HG02763 (cell line): ENCODE measurements around the gene ARMC8.
A peak's percentile ranks its signal among the peaks of the same experiment; 100 is the strongest.
"Not testable (repeated sequence)": the region's sequence is repeated elsewhere in the genome, so short reads cannot be mapped to it uniquely, and the experiment has no call there.

Experiments used
- ATAC-seq: cut with Tn5 transposase; IDR thresholded peaks from one replicate; pipeline ENCODE4 v1.9.1; 2021; ENCODE audit warnings: mild to moderate bottlenecking, moderate library complexity; ENCODE audit not compliant: unreplicated experiment

ARMC8 gene, protein sequence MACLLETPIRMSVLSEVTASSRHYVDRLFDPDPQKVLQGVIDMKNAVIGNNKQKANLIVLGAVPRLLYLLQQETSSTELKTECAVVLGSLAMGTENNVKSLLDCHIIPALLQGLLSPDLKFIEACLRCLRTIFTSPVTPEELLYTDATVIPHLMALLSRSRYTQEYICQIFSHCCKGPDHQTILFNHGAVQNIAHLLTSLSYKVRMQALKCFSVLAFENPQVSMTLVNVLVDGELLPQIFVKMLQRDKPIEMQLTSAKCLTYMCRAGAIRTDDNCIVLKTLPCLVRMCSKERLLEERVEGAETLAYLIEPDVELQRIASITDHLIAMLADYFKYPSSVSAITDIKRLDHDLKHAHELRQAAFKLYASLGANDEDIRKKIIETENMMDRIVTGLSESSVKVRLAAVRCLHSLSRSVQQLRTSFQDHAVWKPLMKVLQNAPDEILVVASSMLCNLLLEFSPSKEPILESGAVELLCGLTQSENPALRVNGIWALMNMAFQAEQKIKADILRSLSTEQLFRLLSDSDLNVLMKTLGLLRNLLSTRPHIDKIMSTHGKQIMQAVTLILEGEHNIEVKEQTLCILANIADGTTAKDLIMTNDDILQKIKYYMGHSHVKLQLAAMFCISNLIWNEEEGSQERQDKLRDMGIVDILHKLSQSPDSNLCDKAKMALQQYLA

DNA sequence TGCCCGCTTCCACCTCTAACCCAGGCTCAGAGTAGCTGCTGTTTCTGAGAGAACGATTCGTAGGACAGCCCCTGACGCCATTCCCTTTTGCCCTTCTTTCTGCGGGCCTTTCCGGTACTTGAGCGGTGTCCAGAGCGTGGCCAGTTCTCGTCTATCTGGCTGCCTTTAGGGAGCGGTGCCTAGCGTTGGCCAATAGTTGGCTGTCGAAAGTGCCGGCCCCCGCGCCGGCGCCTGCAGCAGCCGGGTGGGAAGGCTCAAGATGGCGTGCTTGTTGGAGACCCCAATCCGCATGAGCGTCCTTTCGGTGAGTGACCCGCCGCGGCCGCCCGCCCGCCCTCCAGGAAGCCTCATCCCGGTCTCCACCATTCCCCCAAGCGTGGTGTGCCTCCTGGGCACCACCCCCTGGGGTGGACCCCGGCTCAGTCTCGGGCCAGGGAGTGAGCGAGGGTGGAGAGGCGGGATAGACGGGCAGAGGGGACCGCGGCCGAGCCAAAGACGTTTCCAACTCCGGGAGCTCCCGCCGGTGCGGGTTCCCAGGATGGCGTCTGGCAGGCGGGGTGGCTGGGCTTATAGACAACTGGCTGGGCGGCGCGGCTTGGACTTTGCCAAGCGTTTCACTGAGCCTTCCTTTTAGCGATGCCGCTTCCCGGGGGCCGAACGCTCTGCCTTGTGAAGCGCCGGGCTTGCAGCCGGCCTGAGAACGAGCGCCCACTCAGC, at the start of gene ARMC8:
Gene ARMC8 (plus strand): TSS at position 6 of the 717 bp plus-strand sequence. CDS start 254 bp downstream, at position 260.
- ATAC-seq = peak; percentile 57

DNA sequence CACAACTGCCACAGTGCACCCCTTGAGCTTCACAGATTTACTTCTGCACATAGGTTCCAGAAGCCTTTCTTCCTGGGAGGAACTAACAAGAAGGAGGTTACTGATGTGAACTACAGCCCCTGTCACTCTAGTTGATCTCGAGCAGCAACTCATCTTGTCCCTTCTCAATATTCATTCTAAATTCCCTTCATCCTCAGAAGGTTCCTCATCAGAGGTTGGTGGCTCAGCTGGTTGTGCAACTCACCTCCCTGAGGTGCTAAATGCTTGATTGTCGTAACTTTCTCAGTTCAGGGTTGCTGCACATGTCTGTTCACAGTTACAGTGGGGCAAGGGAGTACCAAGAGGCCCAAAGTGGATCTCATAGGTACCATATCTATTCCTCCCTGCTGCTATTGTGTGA, 49.2 kb upstream of the ARMC8 start:
- ATAC-seq = no peak

DNA sequence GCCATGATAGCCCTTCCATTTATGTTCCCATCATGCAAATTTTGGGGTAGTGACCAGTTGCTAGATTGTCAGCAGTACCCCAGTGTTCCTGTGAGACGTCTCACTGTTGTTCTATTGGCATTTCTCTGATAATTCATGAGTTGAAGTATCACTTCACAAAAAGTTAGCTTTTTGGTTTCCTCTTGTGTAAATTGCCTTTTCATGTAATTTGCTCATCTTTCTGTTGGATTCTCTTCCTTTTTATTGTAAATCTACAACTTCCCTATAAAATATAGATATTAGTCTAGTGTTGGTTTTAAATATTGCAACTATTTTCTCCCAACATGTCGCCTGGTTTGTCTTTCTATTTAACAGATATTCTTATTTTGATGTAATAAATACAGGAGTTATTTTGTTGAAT, 47.4 kb upstream of the ARMC8 start:
- no peak for ATAC-seq

DNA sequence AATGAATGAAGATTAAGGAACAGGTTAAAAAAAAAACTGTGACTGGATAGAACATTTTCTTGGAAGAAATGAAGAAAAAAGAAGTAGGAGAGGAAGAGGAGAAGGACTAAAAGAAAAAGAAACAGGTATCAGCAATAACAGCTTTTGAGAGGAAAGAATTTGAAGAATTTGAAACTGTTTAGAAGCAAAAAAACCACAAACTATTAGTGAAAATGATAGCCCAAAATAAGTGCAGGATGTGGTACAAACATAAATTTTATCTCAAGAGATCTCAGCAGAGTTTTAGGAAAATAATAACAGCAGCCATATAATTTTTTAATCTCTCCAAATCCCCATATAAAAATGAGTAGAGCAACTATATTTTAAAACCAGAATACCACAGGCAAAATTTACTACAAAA, 46.2 kb upstream of the ARMC8 start:
- ATAC-seq = no peak

DNA sequence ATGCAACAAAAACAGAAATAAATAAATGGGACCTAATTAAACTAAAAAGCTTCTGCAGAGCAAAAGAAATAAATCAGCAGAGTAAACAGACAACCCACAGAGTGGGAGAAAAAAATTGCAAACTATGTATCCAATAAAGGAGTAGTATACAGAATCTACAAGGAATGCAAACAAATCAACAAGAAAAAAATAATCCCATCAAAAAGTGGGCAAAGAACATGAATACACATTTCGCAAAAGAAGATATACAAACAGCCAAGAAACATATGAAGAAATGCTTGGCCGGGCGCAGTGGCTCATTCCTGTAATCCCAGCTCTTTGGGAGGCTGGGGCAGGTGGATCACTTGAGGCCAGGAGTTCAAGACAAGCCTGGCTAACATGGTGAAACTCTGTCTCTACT, 44.9 kb upstream of the ARMC8 start:
- not testable (repeated sequence) for ATAC-seq

DNA sequence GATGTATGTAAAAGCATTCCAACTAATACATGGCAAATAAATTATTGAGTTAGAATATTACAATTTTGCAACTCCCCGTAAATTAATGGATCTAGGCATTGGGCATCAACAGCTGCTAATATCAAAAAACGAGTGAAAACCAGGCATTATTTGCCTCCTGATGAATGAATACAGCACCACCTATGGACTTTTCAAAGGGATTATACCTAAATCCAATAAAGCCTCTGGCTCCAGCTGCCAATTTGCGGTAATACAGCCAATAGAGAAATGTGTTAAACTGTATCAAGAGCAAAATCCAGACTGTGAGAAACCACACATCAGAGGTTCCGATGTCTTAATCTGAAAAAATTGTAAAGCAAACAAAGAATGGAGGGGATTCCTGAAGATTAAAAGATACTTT, 38.6 kb upstream of the ARMC8 start:
- ATAC-seq = no peak

DNA sequence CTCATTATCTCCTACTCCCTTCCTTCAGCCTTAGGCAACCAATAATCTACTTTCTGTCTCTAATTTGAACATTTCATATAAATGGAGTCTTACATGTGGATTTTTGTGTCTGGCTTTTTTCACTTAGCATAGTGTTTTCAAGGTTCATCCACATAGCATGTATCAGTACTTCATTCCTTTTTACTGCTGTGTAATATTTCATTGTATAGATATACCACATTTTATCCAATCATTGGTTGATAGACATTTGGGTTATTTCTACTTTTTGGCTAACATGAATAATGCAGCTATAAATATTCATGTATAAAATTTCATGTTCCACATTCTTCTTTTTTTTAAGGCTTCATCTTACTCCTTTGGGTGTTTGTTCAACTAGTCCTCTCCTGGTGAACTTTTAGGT, 32.6 kb upstream of the ARMC8 start:
- no peak for ATAC-seq

DNA sequence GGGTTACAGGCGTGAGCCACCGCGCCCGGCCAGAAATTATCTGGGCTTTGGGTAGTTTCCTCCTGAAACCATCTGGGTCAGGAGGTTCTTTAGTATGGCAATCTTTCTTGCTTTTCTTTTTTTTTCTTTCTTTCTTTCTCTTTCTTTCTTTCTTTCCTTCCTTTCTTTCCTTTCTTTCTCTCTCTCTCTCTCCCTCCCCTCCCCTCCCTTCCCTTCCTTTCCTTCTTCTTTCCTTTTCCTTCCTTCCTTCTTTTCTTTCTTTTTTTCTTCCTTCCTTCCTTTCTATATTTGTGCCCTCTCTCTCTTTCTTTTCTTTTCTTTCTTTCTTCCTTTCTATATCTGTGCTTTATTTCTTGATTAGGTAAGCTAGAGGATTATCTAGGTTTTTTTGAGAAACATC, 29.4 kb upstream of the ARMC8 start:
- ATAC-seq = no peak

DNA sequence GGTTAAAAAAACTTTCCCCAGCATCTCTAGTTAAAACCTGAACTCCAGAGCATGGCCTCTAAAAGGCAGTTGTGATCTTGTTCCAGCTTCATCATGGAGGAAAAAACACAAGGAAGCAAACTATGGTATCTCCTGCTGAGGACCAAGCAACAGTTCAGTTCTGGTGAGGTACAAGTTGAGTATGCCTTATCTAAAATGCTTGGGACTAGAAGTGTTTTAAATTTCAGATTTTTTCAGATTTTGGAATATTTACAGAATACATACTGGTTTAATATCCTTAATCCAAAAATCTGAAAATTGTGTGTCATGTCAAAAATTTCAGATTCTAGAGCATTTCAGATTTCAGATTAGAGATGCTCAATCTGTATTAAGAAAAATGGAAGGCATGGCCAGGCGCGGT, 22.0 kb upstream of the ARMC8 start:
- ATAC-seq = no peak

DNA sequence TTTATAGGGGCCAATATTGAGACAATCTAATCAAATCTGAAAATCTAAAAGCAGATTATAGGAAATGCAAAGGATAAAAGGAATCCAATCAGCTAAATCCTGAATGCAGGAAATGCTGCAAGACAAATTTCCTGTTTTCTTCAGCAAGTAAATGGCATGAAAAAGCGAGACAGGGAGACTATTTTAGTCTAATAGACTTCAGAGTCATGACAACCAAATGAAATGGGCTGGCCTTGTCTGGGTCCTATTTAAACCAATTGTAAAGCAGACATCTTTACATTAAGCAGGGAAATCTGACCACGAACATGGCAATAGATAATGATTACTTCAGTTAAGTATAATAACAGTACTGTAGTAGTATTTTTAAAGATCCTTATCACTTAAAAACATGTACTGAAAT, 14.5 kb upstream of the ARMC8 start:
- no peak for ATAC-seq

DNA sequence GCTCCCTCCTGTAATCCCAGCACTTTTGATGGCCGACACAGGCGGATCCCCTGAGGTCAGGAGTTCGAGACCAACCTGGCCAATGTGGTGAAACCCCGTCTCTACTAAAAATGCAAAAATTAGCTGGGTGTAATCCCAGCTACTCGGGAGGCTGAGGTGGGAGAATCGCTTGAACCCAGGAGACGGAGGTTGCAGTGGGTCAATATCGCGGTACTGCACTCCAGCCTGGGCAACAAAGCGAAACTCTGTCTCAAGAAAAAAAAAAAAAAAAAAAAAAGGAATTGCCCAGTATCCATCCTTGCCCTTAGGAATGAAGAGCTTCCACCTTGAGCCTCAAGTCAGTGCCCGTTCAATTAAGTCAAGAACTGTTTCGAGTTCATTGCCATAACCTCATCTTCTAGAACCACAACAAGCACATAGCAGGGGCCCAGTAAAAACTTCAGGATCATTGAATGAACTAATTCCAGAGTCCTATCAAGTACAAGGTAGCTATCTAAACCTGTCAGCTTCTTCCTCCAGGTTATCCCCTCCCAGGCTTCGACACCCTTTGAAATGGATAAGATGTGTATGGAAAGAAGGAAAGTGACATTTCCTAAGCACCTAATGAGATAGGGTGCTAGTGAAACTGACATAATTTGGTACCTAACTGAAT, 13.2 kb upstream of the ARMC8 start:
- ATAC-seq = no peak

DNA sequence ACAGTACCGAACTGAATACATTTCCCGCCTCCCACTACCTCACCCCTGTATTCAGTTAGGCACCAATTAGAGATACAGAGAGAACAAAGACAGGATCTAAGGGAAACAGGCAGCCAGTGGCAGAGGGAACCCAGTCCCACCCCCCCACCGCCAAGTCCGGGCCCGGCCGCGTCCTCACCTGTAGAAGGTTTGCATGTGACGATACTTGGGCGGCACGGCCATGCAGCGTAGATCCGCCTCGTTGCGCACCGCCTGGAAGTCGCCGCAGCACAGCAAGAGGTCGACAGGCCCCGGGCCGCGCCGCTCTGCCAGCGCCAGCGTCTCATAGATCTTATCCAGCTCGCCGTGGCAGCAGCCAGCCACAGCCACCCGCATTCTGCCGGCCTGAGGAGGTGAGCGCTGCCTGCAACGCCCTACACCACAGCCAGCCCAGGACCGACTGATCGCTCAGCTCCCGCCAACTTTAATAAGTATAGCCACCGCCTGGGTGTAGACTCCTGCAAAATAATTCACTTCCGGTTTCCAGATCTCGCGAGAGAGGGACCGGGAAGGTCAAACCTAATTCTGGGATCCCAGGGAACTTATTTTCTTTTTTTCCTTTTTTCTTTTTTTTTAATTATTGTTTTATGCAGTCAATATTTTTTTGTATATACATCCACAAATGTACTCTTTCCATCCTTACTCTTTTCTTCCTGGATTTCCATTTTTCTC, 12.5 kb upstream of the ARMC8 start, which contains the start of gene DBR1:
Gene DBR1 (minus strand): TSS at position 501 of the 711 bp plus-strand sequence. CDS start 126 bp downstream, at position 375.
- ATAC-seq = peak; percentile 92

DNA sequence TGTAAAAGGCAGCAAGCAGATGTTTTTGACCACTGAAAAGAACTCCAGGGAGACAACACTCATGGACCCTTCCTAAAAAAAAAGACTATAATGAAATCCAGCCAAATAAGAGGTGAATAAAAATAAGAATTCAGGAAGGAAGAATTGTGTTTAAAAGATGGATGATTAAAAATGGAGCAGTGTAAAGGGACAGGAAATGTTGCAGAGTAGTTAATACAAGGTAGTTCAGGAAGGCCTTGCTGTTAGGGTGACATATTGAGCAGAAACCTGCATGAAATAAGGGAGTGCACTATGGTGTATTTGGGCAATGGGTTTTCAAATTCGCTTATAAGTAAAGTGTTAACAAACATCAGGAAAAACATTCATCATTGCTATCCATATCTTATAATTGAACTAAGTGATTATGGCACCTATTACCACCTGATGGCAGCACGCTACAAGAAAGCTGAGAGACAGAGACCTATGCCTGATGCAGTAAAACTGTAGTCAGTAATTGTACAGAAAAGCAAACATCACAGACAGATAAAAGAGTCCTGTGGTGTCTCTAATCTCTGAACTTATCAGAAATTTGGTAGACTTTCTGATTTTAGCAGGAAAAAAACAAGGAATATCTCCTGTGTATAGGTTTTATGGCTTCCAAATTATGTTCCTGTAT, 6.6 kb upstream of the ARMC8 start:
- ATAC-seq = no peak

DNA sequence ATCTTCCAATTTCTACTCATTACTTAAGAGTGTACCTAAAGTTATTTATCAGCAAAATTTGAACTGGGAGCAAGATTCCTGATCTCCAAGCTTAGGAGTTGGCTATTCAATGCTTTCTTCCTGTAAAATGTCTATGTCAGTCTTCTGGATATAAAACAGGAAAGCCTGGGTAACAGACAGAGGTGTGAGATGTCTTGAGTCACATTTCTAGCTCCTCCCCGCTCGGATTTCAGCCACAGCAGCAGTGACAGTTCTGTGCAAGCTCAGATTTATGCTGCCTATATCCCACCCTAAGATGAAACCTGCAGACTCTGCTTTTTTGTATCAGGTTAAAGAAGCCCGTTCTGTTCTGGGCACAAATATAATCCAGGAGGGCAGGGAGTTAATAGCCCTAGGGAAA, 2.1 kb upstream of the ARMC8 start:
- no peak for ATAC-seq

DNA sequence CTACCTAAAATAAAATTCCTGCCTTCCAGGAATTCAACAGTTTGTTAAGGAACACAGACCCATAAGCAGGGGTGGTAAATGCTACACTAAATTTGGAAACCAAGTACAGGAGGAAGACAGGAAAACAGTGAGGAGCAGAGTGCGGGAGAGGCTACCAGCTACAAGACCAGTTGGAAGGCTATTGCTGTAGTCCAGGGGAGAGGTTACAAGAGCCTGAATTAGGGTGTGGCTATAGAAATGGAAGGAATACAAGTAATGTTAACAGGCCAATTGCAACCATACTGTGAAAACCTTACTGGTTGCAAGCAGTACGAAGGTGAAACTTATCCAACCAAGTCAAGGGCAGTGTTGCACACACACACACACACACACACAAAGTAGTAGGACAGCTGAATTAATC, 880 bp upstream of the ARMC8 start:
- ATAC-seq = no peak

DNA sequence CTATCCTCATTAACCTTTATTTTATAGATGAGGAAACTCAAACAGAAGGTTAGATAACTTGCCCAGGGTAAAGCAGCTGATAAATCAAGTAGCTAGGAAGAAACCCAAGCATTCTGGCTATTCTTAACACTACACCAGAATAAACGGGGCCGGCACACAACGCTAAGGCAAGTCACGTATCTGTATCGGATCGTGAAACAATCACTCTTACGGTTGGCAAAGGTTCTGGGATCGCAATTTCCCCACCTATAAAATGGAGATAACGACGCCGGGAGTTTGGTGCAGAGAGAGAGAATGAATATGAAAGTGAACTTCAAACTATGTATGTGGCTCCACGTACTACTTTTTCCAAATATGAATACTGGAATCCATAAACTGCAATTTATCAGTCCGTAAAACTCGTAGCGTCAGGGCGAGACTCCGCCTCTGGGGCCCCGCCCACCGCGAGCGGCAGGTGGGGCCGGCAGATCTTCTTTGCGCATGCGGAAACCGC, 252 bp upstream of the ARMC8 start:
- peak; percentile 97 for ATAC-seq

DNA sequence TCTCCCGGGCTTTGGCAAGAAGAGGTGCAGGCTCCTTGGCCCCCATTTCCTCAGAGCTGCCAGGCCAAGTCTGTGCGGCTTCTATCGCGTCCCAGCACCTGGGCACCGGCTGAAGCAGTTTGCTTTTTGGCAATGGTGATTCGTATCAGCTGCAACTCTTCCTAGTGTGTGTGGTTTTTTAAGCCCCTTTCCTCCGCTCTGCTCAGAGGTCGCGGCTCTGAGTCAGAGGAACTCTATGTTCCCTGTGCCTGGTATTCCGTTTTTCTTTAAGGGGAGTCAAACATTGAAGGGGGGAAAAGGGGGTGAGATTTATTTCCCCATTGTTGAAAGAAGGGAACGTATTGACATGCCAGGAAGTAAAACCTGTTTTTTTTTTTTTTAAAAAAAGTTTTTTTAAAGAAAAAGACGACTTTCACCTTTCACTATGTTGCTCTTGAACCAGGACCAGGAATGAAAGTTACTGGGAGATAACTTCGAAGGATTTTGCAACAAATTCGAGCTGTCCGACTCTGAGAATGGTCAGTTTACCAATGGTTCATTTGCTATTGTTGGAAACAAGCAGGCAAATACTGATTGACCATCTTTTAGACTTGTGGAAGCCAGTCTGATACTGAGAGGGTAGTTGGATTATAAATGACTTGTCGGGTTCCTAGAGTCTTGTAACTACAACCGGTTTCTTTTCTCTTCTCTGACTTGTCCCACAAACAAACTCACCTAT, 1.1 kb downstream of the ARMC8 start:
- no peak for ATAC-seq

DNA sequence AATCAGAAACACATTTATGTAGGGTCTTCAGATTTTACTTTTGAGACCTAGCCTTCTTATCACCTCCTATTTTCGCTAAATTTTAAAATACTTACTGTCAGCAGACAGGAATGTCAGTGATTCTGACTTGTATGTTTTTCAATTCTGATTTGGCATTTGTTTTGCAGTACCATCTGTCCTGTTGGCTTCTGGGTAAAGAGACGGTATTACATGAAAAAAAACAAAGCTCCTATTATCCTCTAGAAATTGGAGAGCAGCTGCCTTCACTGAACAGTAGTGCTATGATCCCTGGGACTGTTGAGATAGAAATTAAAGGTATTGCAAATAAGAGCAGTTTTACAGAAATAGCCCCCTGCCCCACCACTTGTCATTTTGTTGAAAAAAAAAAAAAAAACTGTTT, 8.4 kb downstream of the ARMC8 start:
- no peak for ATAC-seq

DNA sequence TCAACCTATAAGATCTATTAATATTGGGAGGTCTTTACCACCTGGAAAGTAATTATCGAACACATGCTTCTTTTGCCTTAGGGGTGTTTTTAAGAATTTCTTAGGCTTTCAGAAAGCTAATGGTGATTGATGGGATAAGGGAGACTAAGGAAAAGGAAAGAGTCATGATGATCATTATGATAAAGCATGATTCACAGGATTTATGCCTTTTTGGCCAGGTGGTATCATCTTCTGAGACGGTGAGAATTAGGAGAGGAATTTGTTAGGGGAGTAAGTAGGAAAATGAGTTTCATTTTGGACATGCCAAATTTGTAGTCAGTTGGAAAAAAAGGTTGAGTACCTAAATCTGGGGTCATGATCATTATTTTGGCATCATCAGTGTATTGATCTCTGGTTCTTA, 8.9 kb downstream of the ARMC8 start:
- no peak for ATAC-seq
